IPS-15b (cell line): ENCODE data around the gene CDK3.
"Not testable (repeated sequence)": the region's sequence is repeated elsewhere in the genome, so short reads cannot be mapped to it uniquely, and the experiment has no call there.

Experiments used
- H3K27me3 ChIP-seq: one replicate; pipeline ENCODE4 v1.6.1; 2013; ENCODE audit warnings: low read length; ENCODE audit not compliant: control insufficient read depth, insufficient read depth
- H3K36me3 ChIP-seq: one replicate; pipeline ENCODE4 v1.6.1; 2013; ENCODE audit warnings: low read length; ENCODE audit not compliant: control insufficient read depth, insufficient read depth
- H3K4me1 ChIP-seq: one replicate; pipeline ENCODE4 v1.6.1; 2013; ENCODE audit warnings: mild to moderate bottlenecking, low read length; ENCODE audit not compliant: control insufficient read depth, insufficient read depth
- H3K4me3 ChIP-seq: one replicate; pipeline ENCODE4 v1.5.1; 2013; ENCODE audit warnings: low read depth, low read length
- H3K9ac ChIP-seq: one replicate; pipeline ENCODE4 v1.6.1; 2013; ENCODE audit warnings: low read depth, mild to moderate bottlenecking, low read length
- H3K9me3 ChIP-seq: one replicate; pipeline ENCODE4 v1.6.1; 2013; ENCODE audit warnings: mild to moderate bottlenecking, low read length; ENCODE audit not compliant: control insufficient read depth, insufficient read depth

CDK3 gene

DNA sequence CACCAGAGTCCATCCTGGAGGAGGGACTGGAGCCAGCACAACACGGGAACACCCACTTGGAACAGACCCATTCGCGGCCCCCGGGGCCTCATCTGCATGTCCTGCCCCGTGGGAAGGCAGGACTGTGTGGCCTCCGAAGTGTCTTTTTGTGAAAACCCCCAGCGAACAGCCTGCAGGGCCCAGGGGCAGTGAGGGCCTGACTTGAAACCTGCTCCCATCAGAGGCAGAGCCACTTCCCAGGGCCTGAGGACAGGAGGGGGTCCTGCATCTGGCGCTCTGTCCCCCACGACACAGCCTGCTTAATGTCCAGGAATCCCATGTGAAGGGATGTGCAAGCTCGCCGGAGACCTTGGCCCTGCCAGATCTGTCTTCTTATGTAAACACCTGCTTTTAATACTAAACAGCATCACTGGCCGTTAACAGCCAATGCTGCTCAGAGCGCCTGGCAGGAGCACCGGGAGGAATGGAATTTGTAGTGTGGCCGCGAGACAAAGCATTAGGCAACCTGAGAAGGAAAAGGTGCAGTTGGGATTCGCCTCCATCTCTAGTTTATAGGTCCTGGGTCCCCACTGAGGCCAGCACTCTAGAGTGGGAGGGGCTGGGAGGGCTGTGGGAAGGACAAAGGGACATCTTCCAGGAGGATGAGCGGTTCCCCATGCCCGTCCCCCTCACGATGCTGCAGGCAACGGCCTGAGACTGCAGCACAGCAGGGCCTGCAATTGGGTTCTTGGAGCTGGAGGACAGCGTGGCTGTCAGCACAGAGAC lies 36.0 kb downstream of the CDK3 start:
- Histone ChIP-seq H3K4me1 (peaks cover 6% of the 10 kb centered on the region), H3K27me3 (no peaks in the 10 kb centered on the region), H3K9ac (no peak overlapping the region), H3K9me3 (no peaks in the 10 kb centered on the region), H3K36me3 (peaks cover 22% of the 10 kb centered on the region), H3K4me3 (no peak overlapping the region)

DNA sequence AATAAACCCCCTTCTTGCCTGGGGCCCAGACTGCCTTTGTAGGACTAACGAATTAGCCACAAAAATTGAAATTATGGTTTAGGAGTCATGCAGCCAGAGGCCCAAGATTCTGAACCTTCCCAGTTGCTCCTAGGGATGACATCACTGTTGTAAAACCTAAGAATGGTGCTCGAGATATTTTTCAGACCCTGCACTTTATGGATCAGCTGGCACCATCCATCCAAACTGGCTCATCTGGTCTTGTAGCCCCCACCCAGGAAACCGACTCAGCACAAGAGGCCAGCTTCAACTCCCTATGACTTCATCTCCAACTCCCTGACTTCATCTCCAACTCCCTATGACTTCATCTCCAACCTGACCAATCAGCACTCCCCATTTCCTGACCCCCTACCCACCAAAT lies 37.4 kb downstream of the CDK3 start:
- H3K36me3 ChIP-seq = peaks cover 26% of the 10 kb centered on the region
- peaks cover 6% of the 10 kb centered on the region for H3K4me1 ChIP-seq
- H3K4me3 ChIP-seq = no peak overlapping the region
- no peaks in the 10 kb centered on the region for H3K9me3 ChIP-seq
- no peaks in the 10 kb centered on the region for H3K27me3 ChIP-seq
- H3K9ac ChIP-seq = no peak overlapping the region

GRCh38 chr17:76039121-76039520 lies 38.5 kb downstream of the CDK3 start:
- H3K4me3 ChIP-seq = no peak overlapping the region
- H3K4me1 ChIP-seq = peaks cover 6% of the 10 kb centered on the region
- H3K36me3 ChIP-seq = peaks cover 37% of the 10 kb centered on the region
- H3K27me3 ChIP-seq = no peaks in the 10 kb centered on the region
- no peaks in the 10 kb centered on the region for H3K9me3 ChIP-seq
- no peak overlapping the region for H3K9ac ChIP-seq

GRCh38 chr17:76040376-76040775 lies 39.7 kb downstream of the CDK3 start:
- peaks cover 46% of the 10 kb centered on the region for H3K36me3 ChIP-seq

GRCh38 chr17:76042868-76043267 lies 42.2 kb downstream of the CDK3 start:
- not testable (repeated sequence) for H3K27me3 ChIP-seq, H3K9ac ChIP-seq, H3K9me3 ChIP-seq, H3K4me3 ChIP-seq, H3K4me1 ChIP-seq
- H3K36me3 ChIP-seq = peaks cover 64% of the 10 kb centered on the region

More at GRCh38 chr17:76040376-76040775, 39.7 kb downstream of the CDK3 start:
- peaks cover 6% of the 10 kb centered on the region for H3K4me1 ChIP-seq
- no peaks in the 10 kb centered on the region for H3K27me3 ChIP-seq
- no peak overlapping the region for H3K4me3 ChIP-seq
- no peaks in the 10 kb centered on the region for H3K9me3 ChIP-seq
- H3K9ac ChIP-seq = no peak overlapping the region

- peaks cover 74% of the 10 kb centered on the region for H3K36me3 ChIP-seq
Measured at GRCh38 chr17:76044475-76045007, 43.9 kb downstream of the CDK3 start.

DNA sequence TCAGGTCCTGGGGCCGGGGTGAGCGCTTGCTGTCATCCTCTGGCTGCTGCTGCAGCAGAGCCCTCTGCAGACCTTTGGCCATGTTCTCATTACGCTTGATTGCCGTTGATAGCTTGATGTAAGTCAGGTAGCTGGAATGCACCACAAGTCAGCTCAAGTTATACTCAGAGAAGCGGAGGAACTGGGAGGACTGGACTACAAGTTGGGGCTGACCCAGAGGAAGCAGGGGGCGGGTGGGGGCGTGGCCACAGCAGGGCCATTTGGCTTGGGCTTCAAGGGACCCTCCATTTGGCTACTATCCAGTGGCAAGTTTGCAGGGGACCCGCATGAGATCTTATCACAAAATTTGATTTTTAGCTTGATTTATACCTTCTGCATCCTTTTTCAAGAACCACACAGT lies 45.4 kb downstream of the CDK3 start:
- H3K9me3 ChIP-seq = no peaks in the 10 kb centered on the region
- H3K9ac ChIP-seq = no peak overlapping the region
- no peaks in the 10 kb centered on the region for H3K4me1 ChIP-seq
- H3K36me3 ChIP-seq = peaks cover 60% of the 10 kb centered on the region
- no peak overlapping the region for H3K4me3 ChIP-seq
- H3K27me3 ChIP-seq = no peaks in the 10 kb centered on the region

More at GRCh38 chr17:76044475-76045007, 43.9 kb downstream of the CDK3 start:
- not testable (repeated sequence) for H3K27me3 ChIP-seq, H3K9me3 ChIP-seq, H3K9ac ChIP-seq, H3K4me1 ChIP-seq, H3K4me3 ChIP-seq

DNA sequence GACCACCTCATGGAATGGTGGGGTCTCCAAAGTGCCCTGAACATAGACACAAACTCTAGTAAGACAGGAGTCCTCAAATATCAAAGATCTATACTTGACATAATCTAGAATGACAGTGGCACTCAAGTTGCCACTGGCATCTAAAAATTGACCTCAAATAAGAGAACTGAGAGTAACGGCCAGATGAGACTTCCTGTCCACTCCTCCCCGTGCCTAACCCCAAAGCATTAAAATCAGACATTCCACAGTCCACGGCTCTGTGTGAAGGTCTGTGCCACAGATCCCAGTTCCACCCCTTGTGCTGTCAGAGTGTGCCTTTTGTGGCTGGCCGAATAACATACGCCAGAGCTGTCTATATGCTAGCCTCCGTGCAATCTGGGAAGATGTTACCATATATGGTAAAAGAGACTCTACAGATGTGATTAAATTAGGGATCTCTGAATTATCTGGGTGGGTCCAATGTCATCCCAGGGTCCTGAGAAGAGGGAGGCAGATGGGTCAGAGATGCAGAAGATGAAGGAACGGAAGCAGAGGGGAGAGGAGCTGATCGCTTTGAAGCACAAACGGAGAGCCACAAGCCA lies 47.5 kb downstream of the CDK3 start:
- no peak overlapping the region for H3K9ac ChIP-seq
- H3K36me3 ChIP-seq = peaks cover 49% of the 10 kb centered on the region
- no peak overlapping the region for H3K4me3 ChIP-seq
- H3K9me3 ChIP-seq = no peaks in the 10 kb centered on the region
- no peaks in the 10 kb centered on the region for H3K4me1 ChIP-seq
- no peaks in the 10 kb centered on the region for H3K27me3 ChIP-seq

DNA sequence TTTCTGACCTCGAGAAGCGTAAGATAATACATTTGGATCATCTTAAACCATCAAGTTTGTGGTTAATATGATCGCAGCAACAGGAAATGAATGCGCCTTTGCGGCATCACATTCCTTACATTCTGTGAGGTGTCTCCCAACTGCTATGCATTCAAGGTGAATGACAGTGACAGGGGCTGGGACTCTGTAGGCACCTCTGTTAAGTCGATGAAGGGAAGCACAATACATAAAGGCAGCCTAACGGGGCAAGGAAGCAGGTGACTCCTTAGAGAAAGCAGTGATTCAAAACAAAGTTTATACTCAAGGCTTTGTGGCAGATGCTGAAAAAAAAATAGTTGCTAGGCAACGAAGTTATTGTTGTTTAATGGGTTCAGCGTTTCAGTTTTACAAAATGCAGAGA lies 48.1 kb downstream of the CDK3 start:
- Histone ChIP-seq H3K27me3 (no peaks in the 10 kb centered on the region), H3K9ac (no peak overlapping the region), H3K4me3 (no peak overlapping the region), H3K36me3 (peaks cover 49% of the 10 kb centered on the region), H3K4me1 (no peaks in the 10 kb centered on the region), H3K9me3 (no peaks in the 10 kb centered on the region)

- Histone ChIP-seq H3K9me3 (no peaks in the 10 kb centered on the region), H3K4me3 (no peak overlapping the region), H3K27me3 (no peaks in the 10 kb centered on the region), H3K9ac (no peak overlapping the region), H3K4me1 (no peaks in the 10 kb centered on the region), H3K36me3 (peaks cover 48% of the 10 kb centered on the region)
Measured at GRCh38 chr17:76049239-76049638, 48.6 kb downstream of the CDK3 start.

DNA sequence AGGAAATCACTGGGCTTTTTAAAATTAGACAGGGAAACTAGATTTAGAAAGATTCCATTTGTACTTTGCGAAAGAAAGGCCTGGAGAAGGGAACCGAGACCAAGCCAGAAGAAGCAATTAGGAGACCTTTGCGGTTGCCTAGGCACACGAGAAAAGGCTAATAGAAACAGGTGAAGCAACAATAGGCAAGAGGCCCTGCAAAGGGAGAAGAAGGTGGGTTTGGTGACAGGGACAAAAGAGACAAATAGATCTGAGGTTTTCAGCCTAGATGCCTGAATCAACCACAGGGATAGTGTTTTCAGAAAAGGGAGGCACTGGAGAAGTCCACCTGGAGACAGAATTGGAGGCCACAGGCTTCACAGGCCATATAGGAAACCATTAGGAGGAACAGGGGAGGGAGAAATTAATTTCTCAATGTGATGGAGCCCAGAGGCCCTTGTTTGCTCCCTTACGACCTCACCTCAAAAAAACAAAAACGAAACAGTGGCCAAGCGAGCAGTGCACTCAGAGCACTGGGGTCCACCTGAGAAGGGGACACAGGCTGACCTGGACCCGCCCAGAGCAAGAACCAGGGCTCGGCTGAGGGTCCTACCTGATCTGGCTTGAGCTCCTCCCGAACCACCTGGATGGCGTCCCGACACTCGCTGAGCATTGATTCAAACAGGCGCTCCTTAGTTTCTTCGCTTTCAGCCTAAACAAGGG lies 49.3 kb downstream of the CDK3 start:
- H3K4me1 ChIP-seq = no peaks in the 10 kb centered on the region
- H3K27me3 ChIP-seq = no peaks in the 10 kb centered on the region
- H3K9ac ChIP-seq = no peak overlapping the region
- H3K36me3 ChIP-seq = peaks cover 44% of the 10 kb centered on the region
- H3K4me3 ChIP-seq = no peak overlapping the region
- no peaks in the 10 kb centered on the region for H3K9me3 ChIP-seq
